Mucosa of rectum (tissue), 2 donors: Measurements from ENCODE around the gene GPI.
A peak's percentile ranks its signal among the peaks of the same experiment; 100 is the strongest.

Experiments used
- H3K27ac ChIP-seq, 2 donors: one replicate each; pipeline ENCODE4 v1.7.0; 2013; ENCODE audit warnings: inconsistent platforms in 2 of 2, low read depth in 2 of 2, low read length in 2 of 2
- H3K27me3 ChIP-seq, 2 donors: one replicate each; pipeline ENCODE4 v1.7.0; 2013; ENCODE audit warnings: low read length in 2 of 2; ENCODE audit not compliant: control insufficient read depth in 2 of 2, insufficient read depth in 2 of 2
- H3K36me3 ChIP-seq, 2 donors: one replicate each; pipeline ENCODE4 v1.7.0; 2013; ENCODE audit warnings: low read length in 2 of 2; ENCODE audit not compliant: control insufficient read depth in 2 of 2, insufficient read depth in 2 of 2
- H3K4me1 ChIP-seq, 2 donors: one replicate each; pipeline ENCODE4 v1.7.0; 2013; ENCODE audit warnings: low read length in 2 of 2, mild to moderate bottlenecking in 1 of 2; ENCODE audit not compliant: control insufficient read depth in 2 of 2, insufficient read depth in 2 of 2
- H3K4me3 ChIP-seq, 2 donors: one replicate each; pipeline ENCODE4 v1.7.0; 2013; ENCODE audit warnings: low read length in 2 of 2
- H3K9ac ChIP-seq, 2 donors: one replicate each; pipeline ENCODE4 v1.7.0; 2013; ENCODE audit warnings: low read length in 2 of 2, low read depth in 1 of 2, mild to moderate bottlenecking in 1 of 2
- H3K9me3 ChIP-seq, 2 donors: one replicate each; pipeline ENCODE4 v1.7.0; 2013; ENCODE audit warnings: low read length in 2 of 2; ENCODE audit not compliant: control insufficient read depth in 2 of 2
- donor health status: healthy.
- donor health status: Normal muscosa, but diverticular disease.

The GPI gene

GRCh38 chr19:34356875-34357274, 8.1 kb upstream of the GPI start:
- Histone ChIP-seq H3K4me3 (no peak overlapping the region), H3K27ac (no peak overlapping the region), H3K9me3 (no peaks in the 10 kb centered on the region), H3K9ac (no peak overlapping the region), H3K4me1 (peaks cover 10 to 11% of the 10 kb centered on the region in 2 donors), H3K36me3 (peaks cover 20 to 23% of the 10 kb centered on the region in 2 donors), H3K27me3 (no peaks in the 10 kb centered on the region)

GRCh38 chr19:34357431-34357830, 7.6 kb upstream of the GPI start:
- H3K4me3 ChIP-seq = no peak overlapping the region
- no peak overlapping the region for H3K27ac ChIP-seq
- peaks cover 18 to 23% of the 10 kb centered on the region in 2 donors for H3K36me3 ChIP-seq
- H3K9ac ChIP-seq = no peak overlapping the region
- H3K4me1 ChIP-seq = peaks cover 10 to 11% of the 10 kb centered on the region in 2 donors
- H3K27me3 ChIP-seq = no peaks in the 10 kb centered on the region
- no peaks in the 10 kb centered on the region for H3K9me3 ChIP-seq

GRCh38 chr19:34359140-34359953, 5.6 kb upstream of the GPI start:
- Histone ChIP-seq H3K4me3 (peak overlapping the region; percentile 67 to 81), H3K27me3 (no peaks in the 10 kb centered on the region), H3K36me3 (peaks cover 10 to 11% of the 10 kb centered on the region in 2 donors), H3K9ac (peak overlapping the region; percentile 74), H3K9me3 (no peaks in the 10 kb centered on the region), H3K4me1 (peaks cover 10 to 11% of the 10 kb centered on the region in 2 donors), H3K27ac (peak overlapping the region; percentile 73 to 85)

- Histone ChIP-seq H3K27ac (peak overlapping the region; percentile 73 to 85), H3K9me3 (no peaks in the 10 kb centered on the region), H3K27me3 (no peaks in the 10 kb centered on the region), H3K9ac (peak overlapping the region; percentile 68 to 74), H3K36me3 (peaks cover 6 to 8% of the 10 kb centered on the region in 2 donors), H3K4me1 (peaks cover 10 to 14% of the 10 kb centered on the region in 2 donors), H3K4me3 (peak overlapping the region; percentile 67 to 81)
These were observed 5.1 kb upstream of the GPI start for GRCh38 chr19:34359954-34360315.

- peaks cover 3 to 4% of the 10 kb centered on the region in 2 donors for H3K36me3 ChIP-seq
- no peak overlapping the region for H3K4me3 ChIP-seq
- no peak overlapping the region for H3K9ac ChIP-seq
- H3K4me1 ChIP-seq = peaks cover 10 to 14% of the 10 kb centered on the region in 2 donors
- no peaks in the 10 kb centered on the region for H3K27me3 ChIP-seq
- no peaks in the 10 kb centered on the region for H3K9me3 ChIP-seq
- no peak overlapping the region for H3K27ac ChIP-seq
These were observed 4.6 kb upstream of the GPI start for GRCh38 chr19:34360354-34360909.

- Histone ChIP-seq H3K27me3 (no peaks in the 10 kb centered on the region), H3K27ac (no peak overlapping the region), H3K4me1 (peaks cover 21 to 23% of the 10 kb centered on the region in 2 donors), H3K4me3 (no peak overlapping the region), H3K9ac (no peak overlapping the region), H3K9me3 (no peaks in the 10 kb centered on the region), H3K36me3 (peaks cover 4 to 14% of the 10 kb centered on the region in 2 donors)
These were observed 2.3 kb upstream of the GPI start for GRCh38 chr19:34362679-34363069.

- H3K27ac ChIP-seq = no peak overlapping the region
- H3K36me3 ChIP-seq = peaks cover 8 to 18% of the 10 kb centered on the region in 2 donors
- H3K9ac ChIP-seq = no peak overlapping the region
- peaks cover 21 to 23% of the 10 kb centered on the region in 2 donors for H3K4me1 ChIP-seq
- H3K27me3 ChIP-seq = no peaks in the 10 kb centered on the region
- H3K9me3 ChIP-seq = no peaks in the 10 kb centered on the region
- H3K4me3 ChIP-seq = no peak overlapping the region
These were observed 1.9 kb upstream of the GPI start for GRCh38 chr19:34363094-34363493.

GRCh38 chr19:34363930-34364329, 1.1 kb upstream of the GPI start:
- Histone ChIP-seq H3K36me3 (peaks cover 15 to 26% of the 10 kb centered on the region in 2 donors), H3K4me3 (no peak overlapping the region), H3K27ac (no peak overlapping the region), H3K4me1 (peaks cover 15% of the 10 kb centered on the region in 2 donors), H3K9ac (no peak overlapping the region), H3K9me3 (no peaks in the 10 kb centered on the region), H3K27me3 (no peaks in the 10 kb centered on the region)

- Histone ChIP-seq H3K9ac (peak overlapping the region; percentile 52 to 56), H3K27me3 (no peaks in the 10 kb centered on the region), H3K4me3 (peak overlapping the region; percentile 82 to 86), H3K27ac (peak overlapping the region; percentile 41 to 82), H3K36me3 (peaks cover 17 to 30% of the 10 kb centered on the region in 2 donors), H3K9me3 (no peaks in the 10 kb centered on the region), H3K4me1 (peaks cover 14% of the 10 kb centered on the region in 2 donors)
These were observed 550 bp upstream of the GPI start for GRCh38 chr19:34364462-34364829.
